ENCODE results near the gene CYP4F22.

- TF ChIP-seq, protein P1, sequence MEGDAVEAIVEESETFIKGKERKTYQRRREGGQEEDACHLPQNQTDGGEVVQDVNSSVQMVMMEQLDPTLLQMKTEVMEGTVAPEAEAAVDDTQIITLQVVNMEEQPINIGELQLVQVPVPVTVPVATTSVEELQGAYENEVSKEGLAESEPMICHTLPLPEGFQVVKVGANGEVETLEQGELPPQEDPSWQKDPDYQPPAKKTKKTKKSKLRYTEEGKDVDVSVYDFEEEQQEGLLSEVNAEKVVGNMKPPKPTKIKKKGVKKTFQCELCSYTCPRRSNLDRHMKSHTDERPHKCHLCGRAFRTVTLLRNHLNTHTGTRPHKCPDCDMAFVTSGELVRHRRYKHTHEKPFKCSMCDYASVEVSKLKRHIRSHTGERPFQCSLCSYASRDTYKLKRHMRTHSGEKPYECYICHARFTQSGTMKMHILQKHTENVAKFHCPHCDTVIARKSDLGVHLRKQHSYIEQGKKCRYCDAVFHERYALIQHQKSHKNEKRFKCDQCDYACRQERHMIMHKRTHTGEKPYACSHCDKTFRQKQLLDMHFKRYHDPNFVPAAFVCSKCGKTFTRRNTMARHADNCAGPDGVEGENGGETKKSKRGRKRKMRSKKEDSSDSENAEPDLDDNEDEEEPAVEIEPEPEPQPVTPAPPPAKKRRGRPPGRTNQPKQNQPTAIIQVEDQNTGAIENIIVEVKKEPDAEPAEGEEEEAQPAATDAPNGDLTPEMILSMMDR (IDR thresholded peaks at IDR 0.05; ENCODE audit: low read length): no peak
- no peak for TF ChIP-seq EZH2 (IDR thresholded peaks at IDR 0.05; ENCODE audit: borderline replicate concordance, low read length)
These were observed 19.4 kb downstream of the CYP4F22 start for GRCh38 chr19:15527705-15528104.
